Endodermal cell (in vitro differentiated cells): ENCODE results near the gene SNCAIP. TPM values are rescaled to one million over a fixed set of nuclear protein-coding genes. Genes with fewer than 3 reads are reported as not detected.
A peak's percentile ranks its signal among the peaks of the same experiment; 100 is the strongest.

Experiments used
- DNase-seq: peaks from one replicate; pipeline ENCODE4 v3.0.0-alpha.2; 2017
- H3K27ac ChIP-seq: 2 replicates; pipeline ENCODE4 v1.5.1; 2013; ENCODE audit warnings: mild to moderate bottlenecking, low read depth, low read length, moderate library complexity
- H3K27me3 ChIP-seq: 2 replicates; pipeline ENCODE4 v1.6.1; 2013; ENCODE audit warnings: mild to moderate bottlenecking, low read length, moderate library complexity; ENCODE audit not compliant: insufficient read depth, control insufficient read depth, poor library complexity, severe bottlenecking
- H3K36me3 ChIP-seq: 2 replicates; pipeline ENCODE4 v1.7.0; 2013; ENCODE audit warnings: mild to moderate bottlenecking, low read length, moderate library complexity; ENCODE audit not compliant: control insufficient read depth, insufficient read depth
- H3K4me1 ChIP-seq: one replicate; pipeline ENCODE4 v1.7.0; 2013; ENCODE audit warnings: low read length; ENCODE audit not compliant: control insufficient read depth, insufficient read depth
- H3K4me3 ChIP-seq: 2 replicates; pipeline ENCODE4 v1.5.1; 2013; ENCODE audit warnings: mild to moderate bottlenecking, low read length, moderate library complexity
- H3K9ac ChIP-seq: 2 replicates; pipeline ENCODE4 v1.6.1; 2013; ENCODE audit warnings: mild to moderate bottlenecking, low read length, moderate library complexity; ENCODE audit not compliant: poor library complexity, severe bottlenecking; ENCODE audit errors: extremely low read depth
- H3K9me3 ChIP-seq: 2 replicates; pipeline ENCODE4 v1.6.1; 2013; ENCODE audit warnings: mild to moderate bottlenecking, low read length, moderate library complexity; ENCODE audit not compliant: control insufficient read depth
- H3K27ac Mint-ChIP-seq: 2 replicates; pipeline ENCODE4 v1.8.0; 2020; ENCODE audit warnings: mixed read lengths
- H3K27me3 Mint-ChIP-seq: 2 replicates; pipeline ENCODE4 v1.8.0; 2021; ENCODE audit warnings: mild to moderate bottlenecking, mixed read lengths; ENCODE audit not compliant: insufficient read depth
- H3K36me3 Mint-ChIP-seq: 2 replicates; pipeline ENCODE4 v1.8.0; 2020; ENCODE audit warnings: low read depth, mixed read lengths
- H3K4me1 Mint-ChIP-seq: 2 replicates; pipeline ENCODE4 v1.8.0; 2020; ENCODE audit warnings: mixed read lengths
- H3K4me3 Mint-ChIP-seq: 2 replicates; pipeline ENCODE4 v1.8.0; 2020; ENCODE audit warnings: mild to moderate bottlenecking, moderate library complexity, mixed read lengths
- H3K9me3 Mint-ChIP-seq: 2 replicates; pipeline ENCODE4 v1.8.0; 2020; ENCODE audit warnings: mild to moderate bottlenecking, mixed read lengths
- WGBS, 2 experiments: methylation state at CpG; one replicate each; pipeline versions ENCODE4 v1.1.5 to v1.1.7; 2013; ENCODE audit warnings: missing lambda C conversion rate in 2 of 2, mixed read lengths in 1 of 2; ENCODE audit not compliant: insufficient coverage in 1 of 2, insufficient read length in 1 of 2; 5-methylcytosine and 5-hydroxymethylcytosine counted together
- total RNA-seq, 2 donors: library from RNA; stranded (reverse); fragmentation: NEBNext Ultra II Directional in 1 of 2; extraction: Animal tissue kit (Norgen Biotek cat#: 25700) in 1 of 2; gene quantifications; 2 replicates in 1 of 2; 3 replicates in 1 of 2; pipeline ENCODE4 v1.2.1, GENCODE V29; 2021
- TF ChIP-seq, protein P1 (sequence below): fragments of 200-600 bp; sonication (generic); conservative IDR thresholded peaks from 2 replicates; pipeline ENCODE4 v1.5.0; 2021; ENCODE audit warnings: antibody characterized with exemption, mild to moderate bottlenecking

Gene SNCAIP
- total RNA-seq, 2 donors from 2014 or later: 1.4 to 2.1 TPM

DNA sequence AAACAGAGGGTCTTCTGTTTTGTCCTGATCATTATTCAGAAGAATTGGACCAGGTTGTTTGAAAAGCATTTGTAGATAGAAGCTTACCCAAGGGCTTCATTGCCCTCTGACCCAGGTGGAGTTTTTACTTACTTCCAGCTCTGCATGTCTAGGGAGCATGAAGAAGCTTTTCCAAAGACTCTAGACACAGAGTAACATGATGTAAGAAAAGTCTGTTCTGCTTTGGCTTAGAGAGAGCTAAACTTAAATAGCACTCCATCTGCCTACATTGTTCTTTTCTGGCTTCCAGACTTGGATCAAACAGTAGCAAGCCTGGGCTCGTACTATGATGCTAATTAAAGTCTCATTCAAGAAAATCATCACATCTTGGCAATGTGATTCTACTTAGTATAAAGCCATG lies 112.1 kb downstream of the SNCAIP start:
- Histone ChIP-seq H3K27ac (peak overlapping the region; percentile 82), H3K4me3 (no peak overlapping the region), H3K9me3 (peaks cover 4% of the 10 kb centered on the region), H3K36me3 (no peaks in the 10 kb centered on the region), H3K27me3 (no peaks in the 10 kb centered on the region), H3K9ac (no peak overlapping the region), H3K4me1 (no peaks in the 10 kb centered on the region)
- WGBS, 2 experiments: 80 to 90% methylated on average over 1 of the region's 1 CpG
- no peak overlapping the region for H3K27ac Mint-ChIP-seq
- H3K9me3 Mint-ChIP-seq: peaks cover 5% of the 10 kb centered on the region
- H3K4me3 Mint-ChIP-seq: no peak overlapping the region
- no peak for DNase-seq
- no peaks in the 10 kb centered on the region for H3K36me3 Mint-ChIP-seq
- H3K4me1 Mint-ChIP-seq: peaks cover 3% of the 10 kb centered on the region
- no peaks in the 10 kb centered on the region for H3K27me3 Mint-ChIP-seq
- TF ChIP-seq, protein P1, sequence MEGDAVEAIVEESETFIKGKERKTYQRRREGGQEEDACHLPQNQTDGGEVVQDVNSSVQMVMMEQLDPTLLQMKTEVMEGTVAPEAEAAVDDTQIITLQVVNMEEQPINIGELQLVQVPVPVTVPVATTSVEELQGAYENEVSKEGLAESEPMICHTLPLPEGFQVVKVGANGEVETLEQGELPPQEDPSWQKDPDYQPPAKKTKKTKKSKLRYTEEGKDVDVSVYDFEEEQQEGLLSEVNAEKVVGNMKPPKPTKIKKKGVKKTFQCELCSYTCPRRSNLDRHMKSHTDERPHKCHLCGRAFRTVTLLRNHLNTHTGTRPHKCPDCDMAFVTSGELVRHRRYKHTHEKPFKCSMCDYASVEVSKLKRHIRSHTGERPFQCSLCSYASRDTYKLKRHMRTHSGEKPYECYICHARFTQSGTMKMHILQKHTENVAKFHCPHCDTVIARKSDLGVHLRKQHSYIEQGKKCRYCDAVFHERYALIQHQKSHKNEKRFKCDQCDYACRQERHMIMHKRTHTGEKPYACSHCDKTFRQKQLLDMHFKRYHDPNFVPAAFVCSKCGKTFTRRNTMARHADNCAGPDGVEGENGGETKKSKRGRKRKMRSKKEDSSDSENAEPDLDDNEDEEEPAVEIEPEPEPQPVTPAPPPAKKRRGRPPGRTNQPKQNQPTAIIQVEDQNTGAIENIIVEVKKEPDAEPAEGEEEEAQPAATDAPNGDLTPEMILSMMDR: no peak

DNA sequence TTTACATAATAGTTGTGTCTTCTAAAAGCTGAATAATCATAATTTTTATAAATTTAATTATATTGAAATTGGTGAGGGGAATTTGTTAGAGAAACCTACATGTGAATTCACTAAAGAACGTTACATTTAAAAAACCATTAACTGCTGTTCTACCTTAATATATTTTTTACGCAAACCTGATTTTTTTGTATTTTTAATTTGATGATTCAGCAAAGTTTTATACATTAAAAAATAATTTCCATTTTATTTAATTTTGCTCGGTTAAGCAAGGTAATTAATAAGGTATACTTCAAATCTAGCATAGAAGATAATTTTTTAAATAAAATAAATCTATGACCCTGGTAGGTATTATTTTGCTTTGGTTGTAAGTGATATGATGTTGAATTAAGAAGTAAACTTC lies 114.3 kb downstream of the SNCAIP start:
- no peaks in the 10 kb centered on the region for H3K36me3 Mint-ChIP-seq
- no peak overlapping the region for H3K27ac Mint-ChIP-seq
- no peaks in the 10 kb centered on the region for H3K4me1 ChIP-seq
- H3K27me3 ChIP-seq: no peaks in the 10 kb centered on the region
- H3K9ac ChIP-seq: no peak overlapping the region
- H3K4me1 Mint-ChIP-seq: peaks cover 10% of the 10 kb centered on the region
- H3K9me3 Mint-ChIP-seq: peaks cover 8% of the 10 kb centered on the region
- TF ChIP-seq, protein P1: no peak
- no peak for DNase-seq
- peaks cover 4% of the 10 kb centered on the region for H3K9me3 ChIP-seq
- no peak overlapping the region for H3K4me3 ChIP-seq
- H3K27me3 Mint-ChIP-seq: no peaks in the 10 kb centered on the region
- no CpG with 5 or more reads among the region's 3 CpGs for WGBS, 2 experiments
- H3K4me3 Mint-ChIP-seq: no peak overlapping the region
- H3K27ac ChIP-seq: no peak overlapping the region
- no peaks in the 10 kb centered on the region for H3K36me3 ChIP-seq

DNA sequence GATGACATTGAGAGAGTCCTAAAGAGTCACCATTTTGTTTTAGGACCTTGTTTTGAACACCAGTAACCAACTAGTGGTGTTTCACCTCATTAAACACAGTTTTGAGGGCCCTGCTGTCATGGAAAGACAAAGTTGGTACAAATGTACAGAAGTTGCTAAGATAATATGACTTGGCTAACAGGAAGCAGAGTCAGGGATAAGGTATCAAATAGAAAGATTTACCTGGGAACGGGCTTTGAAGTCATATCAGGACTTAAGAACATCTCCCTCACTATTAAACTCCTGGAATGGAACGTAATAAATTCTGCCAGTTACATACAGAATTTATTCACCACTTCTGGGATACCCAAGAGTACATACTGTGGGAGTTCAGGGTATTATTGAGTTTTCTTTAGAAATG lies 115.6 kb downstream of the SNCAIP start:
- WGBS, 2 experiments: 100% methylated on average over 1 to 2 of the region's 2 CpGs
- no peak for DNase-seq
- TF ChIP-seq, protein P1: no peak
- H3K9me3 Mint-ChIP-seq: peaks cover 8% of the 10 kb centered on the region
- no peak overlapping the region for H3K27ac Mint-ChIP-seq
- H3K4me1 Mint-ChIP-seq: peaks cover 7% of the 10 kb centered on the region
- Histone ChIP-seq H3K9ac (no peak overlapping the region), H3K9me3 (peaks cover 4% of the 10 kb centered on the region), H3K36me3 (no peaks in the 10 kb centered on the region), H3K27ac (no peak overlapping the region), H3K4me1 (no peaks in the 10 kb centered on the region), H3K4me3 (no peak overlapping the region), H3K27me3 (no peaks in the 10 kb centered on the region)
- H3K4me3 Mint-ChIP-seq: no peak overlapping the region
- no peaks in the 10 kb centered on the region for H3K27me3 Mint-ChIP-seq
- no peaks in the 10 kb centered on the region for H3K36me3 Mint-ChIP-seq
